Right lobe of liver (tissue), 6 donors: ENCODE measurements around the gene DSN1. TPM values are rescaled to one million over a fixed set of nuclear protein-coding genes. Genes with fewer than 3 reads are reported as not detected.

Source experiments
- ATAC-seq, 4 donors: fragments of 200-7000 bp; cut with Tn5 transposase; one replicate each; pipeline ENCODE4 v1.9.1; 2020; ENCODE audit warnings: mild to moderate bottlenecking in 4 of 4, moderate library complexity in 4 of 4
- DNase-seq, 3 donors: peaks; one replicate each; pipeline ENCODE4 v3.0.0-alpha.2; 2020
- H3K27ac ChIP-seq, 3 donors: fragments of 200-600 bp; one replicate each; pipeline ENCODE4 v1.8.0; 2022
- H3K27me3 ChIP-seq, 2 donors: fragments of 200-600 bp; one replicate each; pipeline ENCODE4 v1.8.0; 2022
- H3K36me3 ChIP-seq, 4 donors: fragments of 200-600 bp; sonication (generic) in 1 of 4; one replicate each; pipeline versions ENCODE4 v1.5.1 to v1.8.0; 2017 to 2022; ENCODE audit warnings: control low read depth in 1 of 4
- H3K4me1 ChIP-seq, 4 donors: fragments of 200-600 bp; sonication (generic) in 1 of 4; one replicate each; pipeline versions ENCODE4 v1.5.1 to v1.8.0; 2017 to 2022; ENCODE audit warnings: control low read depth in 1 of 4
- H3K4me3 ChIP-seq, 3 donors: fragments of 200-600 bp; one replicate each; pipeline ENCODE4 v1.8.0; 2022
- H3K9me3 ChIP-seq, 4 donors: fragments of 200-600 bp; sonication (generic) in 1 of 4; one replicate each; pipeline versions ENCODE4 v1.5.1 to v1.8.0; 2017 to 2022; ENCODE audit warnings: control low read depth in 1 of 4
- POLR2A ChIP-seq: fragments of 450-650 bp; IDR thresholded peaks from one replicate; pipeline ENCODE4 v1.6.1; 2017; ENCODE audit warnings: antibody characterized with exemption, mild to moderate bottlenecking
- WGBS: methylation state at CpG from one replicate; pipeline ENCODE4 v1.1.6; 2018; ENCODE audit warnings: low coverage, low lambda C conversion rate; ENCODE audit not compliant: insufficient coverage; ENCODE audit errors: missing lambda C conversion rate; 5-methylcytosine and 5-hydroxymethylcytosine counted together
- intact Hi-C, 2 donors: fragments of 100-400 bp; cut with DNase I; formaldehyde crosslinking; loops; one replicate each; pipeline versions ENCODE4 v1.11.2 to v1.14.1; 2022
- total RNA-seq, 6 experiments: library from RNA; depleted of rRNA in 2 of 6; stranded (reverse); fragments of >200 nt in 2 of 6; fragmentation: NEBNext Ultra II Directional in 3 of 6; extraction: Animal tissue kit (Norgen Biotek cat#: 25700) in 3 of 6; gene quantifications; one replicate each; pipeline versions ENCODE4 v1.1.0 to v1.2.4, GENCODE V29; 2016 to 2023
- TF ChIP-seq, protein P1 (sequence below), 4 donors: fragments of 200-600 bp in 3 of 4; fragments of 450-650 bp in 1 of 4; IDR thresholded peaks; one replicate each; pipeline versions ENCODE4 v1.5.1 to v1.8.0; 2016 to 2022; ENCODE audit warnings: antibody characterized with exemption in 4 of 4, mild to moderate bottlenecking in 2 of 4
- donor health status: DM: no; HTN: yes; CAD: no.
- donor health status: DM: no; HTN: no; CAD: no.
- donor health status: DM: no; HTN: no; CAD: no.
- donor health status: DM: no; HTN: yes; CAD: no.
- donor health status: DM: no; HTN: yes; CAD: no.

The DSN1 gene
- total RNA-seq, 6 experiments from 2014 or later, result 2.7 to 9.8 (median 4.7) TPM

DNA sequence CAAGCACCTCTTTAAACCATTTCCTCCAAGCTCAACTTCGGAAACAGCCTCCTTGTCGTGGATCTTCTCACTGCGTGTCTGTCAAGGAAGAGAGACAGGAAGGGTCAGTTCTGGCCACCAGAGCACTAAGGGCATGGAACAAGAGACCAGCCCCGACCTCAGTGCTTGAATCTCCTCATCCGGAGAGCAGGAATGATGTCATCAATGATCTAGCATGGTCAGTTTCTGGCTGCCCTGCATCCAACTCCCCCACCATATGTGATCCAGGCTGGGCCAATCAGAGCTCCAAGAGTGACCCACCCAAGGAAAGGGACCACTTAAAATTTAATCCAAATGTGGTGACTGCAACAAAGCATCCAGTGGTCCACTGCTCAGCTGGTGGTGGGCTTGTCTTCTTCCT, 23.3 kb upstream of the DSN1 start:
- no peaks in the 10 kb centered on the region for H3K36me3 ChIP-seq
- no peak overlapping the region for H3K4me3 ChIP-seq
- DNase-seq, result no peak
- no peak overlapping the region for H3K27ac ChIP-seq
- no peaks in the 10 kb centered on the region for H3K9me3 ChIP-seq
- TF ChIP-seq, protein P1, sequence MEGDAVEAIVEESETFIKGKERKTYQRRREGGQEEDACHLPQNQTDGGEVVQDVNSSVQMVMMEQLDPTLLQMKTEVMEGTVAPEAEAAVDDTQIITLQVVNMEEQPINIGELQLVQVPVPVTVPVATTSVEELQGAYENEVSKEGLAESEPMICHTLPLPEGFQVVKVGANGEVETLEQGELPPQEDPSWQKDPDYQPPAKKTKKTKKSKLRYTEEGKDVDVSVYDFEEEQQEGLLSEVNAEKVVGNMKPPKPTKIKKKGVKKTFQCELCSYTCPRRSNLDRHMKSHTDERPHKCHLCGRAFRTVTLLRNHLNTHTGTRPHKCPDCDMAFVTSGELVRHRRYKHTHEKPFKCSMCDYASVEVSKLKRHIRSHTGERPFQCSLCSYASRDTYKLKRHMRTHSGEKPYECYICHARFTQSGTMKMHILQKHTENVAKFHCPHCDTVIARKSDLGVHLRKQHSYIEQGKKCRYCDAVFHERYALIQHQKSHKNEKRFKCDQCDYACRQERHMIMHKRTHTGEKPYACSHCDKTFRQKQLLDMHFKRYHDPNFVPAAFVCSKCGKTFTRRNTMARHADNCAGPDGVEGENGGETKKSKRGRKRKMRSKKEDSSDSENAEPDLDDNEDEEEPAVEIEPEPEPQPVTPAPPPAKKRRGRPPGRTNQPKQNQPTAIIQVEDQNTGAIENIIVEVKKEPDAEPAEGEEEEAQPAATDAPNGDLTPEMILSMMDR (IDR thresholded peaks at IDR 0.05), result no peak
- no peak for TF ChIP-seq POLR2A
- no peak for ATAC-seq
- no peaks in the 10 kb centered on the region for H3K27me3 ChIP-seq
- WGBS, result 83% methylated on average over 1 of the region's 5 CpGs
- H3K4me1 ChIP-seq, result no peaks in the 10 kb centered on the region
- intact Hi-C loops, result no loop called here

DNA sequence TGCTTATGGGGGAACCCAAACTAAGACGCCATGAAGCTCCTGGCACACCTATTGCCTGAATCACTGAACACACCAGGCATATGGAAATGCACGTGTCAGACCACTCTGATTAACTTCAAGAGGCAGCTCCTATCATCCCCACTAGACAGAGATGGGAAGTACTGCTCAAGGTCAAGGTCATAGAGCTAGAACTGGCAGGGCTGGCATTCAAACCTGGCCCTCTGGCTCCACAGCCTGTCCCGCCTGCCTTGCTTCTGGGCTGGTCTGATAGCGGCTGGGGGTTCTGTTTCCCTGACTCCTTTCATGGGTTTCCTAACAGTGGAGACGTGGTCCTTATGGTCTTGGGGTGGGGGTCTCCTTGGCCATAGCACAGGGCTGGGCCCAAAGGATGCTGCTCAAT, 22.6 kb upstream of the DSN1 start:
- H3K4me3 ChIP-seq, result no peak overlapping the region
- no peaks in the 10 kb centered on the region for H3K36me3 ChIP-seq
- 60% methylated on average over 1 of the region's 5 CpGs for WGBS
- no peak for DNase-seq
- no peaks in the 10 kb centered on the region for H3K9me3 ChIP-seq
- H3K4me1 ChIP-seq, result no peaks in the 10 kb centered on the region
- no peak for TF ChIP-seq POLR2A
- TF ChIP-seq, protein P1 (IDR thresholded peaks at IDR 0.05), result no peak
- no peak for ATAC-seq
- no peaks in the 10 kb centered on the region for H3K27me3 ChIP-seq
- no peak overlapping the region for H3K27ac ChIP-seq
- intact Hi-C loops, result no loop called here

DNA sequence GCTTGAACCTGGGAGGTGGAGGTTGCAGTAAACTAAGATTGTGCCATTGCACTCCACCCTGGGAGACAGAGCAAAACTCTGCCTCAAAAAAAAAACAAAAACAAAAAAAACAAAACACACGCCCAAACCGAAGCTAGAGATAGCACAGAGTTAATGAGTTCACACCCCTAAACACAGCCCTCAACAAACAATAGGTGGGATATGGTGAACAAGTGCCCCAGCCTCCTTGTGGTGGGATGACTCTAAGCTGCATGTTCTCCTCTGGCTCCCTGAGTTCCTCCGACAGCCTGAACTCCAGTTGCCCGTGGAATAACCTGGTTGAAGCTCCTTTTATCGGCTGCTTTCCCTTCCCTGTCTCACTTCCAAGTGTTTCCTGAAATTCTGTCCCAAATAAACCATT, 22.1 kb upstream of the DSN1 start:
- intact Hi-C loops, result no loop called here
- no peak overlapping the region for H3K27ac ChIP-seq
- H3K4me1 ChIP-seq, result no peaks in the 10 kb centered on the region
- DNase-seq, result no peak
- H3K36me3 ChIP-seq, result no peaks in the 10 kb centered on the region
- no peak for TF ChIP-seq POLR2A
- TF ChIP-seq, protein P1 (IDR thresholded peaks at IDR 0.05), result no peak
- H3K4me3 ChIP-seq, result no peak overlapping the region
- ATAC-seq, result no peak
- 92% methylated on average over 3 of the region's 5 CpGs for WGBS
- H3K27me3 ChIP-seq, result no peaks in the 10 kb centered on the region
- H3K9me3 ChIP-seq, result no peaks in the 10 kb centered on the region

DNA sequence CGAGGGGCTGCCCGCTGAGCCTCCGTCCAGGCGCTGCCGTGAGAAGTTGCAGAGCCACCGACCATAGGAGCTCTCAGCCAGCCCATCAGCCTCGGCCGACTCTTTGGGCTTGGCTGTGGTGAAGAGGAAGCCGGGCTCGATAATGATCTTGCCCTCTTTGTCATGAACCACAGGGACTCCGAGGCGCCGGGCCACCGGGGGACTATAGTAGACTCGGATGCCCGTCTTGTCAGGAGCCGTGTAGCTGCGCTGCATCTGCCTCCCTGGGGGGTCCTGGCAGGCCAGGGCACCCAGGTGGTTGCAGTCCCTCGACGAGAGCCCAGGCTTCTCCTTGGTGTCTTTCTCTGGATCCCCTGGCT, 20.5 kb upstream of the DSN1 start:
- Histone ChIP-seq H3K4me1 (no peaks in the 10 kb centered on the region), H3K4me3 (no peak overlapping the region), H3K9me3 (no peaks in the 10 kb centered on the region), H3K27me3 (no peaks in the 10 kb centered on the region), H3K27ac (no peak overlapping the region), H3K36me3 (no peaks in the 10 kb centered on the region)
- ATAC-seq (peak in 1 of 4 donors; percentile 9), DNase-seq (no peak)
- intact Hi-C loops, result no loop called here
- TF ChIP-seq, protein P1 (IDR thresholded peaks at IDR 0.05), result no peak
- TF ChIP-seq POLR2A, result no peak
- no CpG with 5 or more reads among the region's 20 CpGs for WGBS
